H1 (cell line): Measurements from ENCODE around the gene CNTF. TPM values are rescaled to one million over a fixed set of nuclear protein-coding genes. Genes with fewer than 3 reads are reported as not detected.

Experiments used
- CTCF ChIA-PET: fragments of 300-600 bp; sonication (Branson Sonifier 250); formaldehyde crosslinking; loops from one replicate; lab custom pipeline; 2021; ENCODE audit not compliant: partially characterized antibody; lab: Charles Lee
- POLR2A ChIA-PET: fragments of 300-600 bp; sonication (Branson Sonifier 250); formaldehyde crosslinking; loops from one replicate; lab custom pipeline; 2021; ENCODE audit warnings: inconsistent platforms; ENCODE audit not compliant: partially characterized antibody; lab: Charles Lee
- DNase-seq, 2 experiments: peaks; one replicate each; pipeline versions ENCODE4 v3.0.0 to v3.0.0-alpha.2; 2010 to 2022; ENCODE audit warnings: low spot score in 2 of 2, low read depth in 1 of 2, mixed read lengths in 1 of 2
- FAIRE-seq: peaks from 2 replicates; lab custom pipeline; 2011; peaks lifted over from hg19 to GRCh38; lab: Jason Lieb, UNC
- H2AFZ ChIP-seq: 2 replicates; pipeline ENCODE4 v1.8.1; 2012; ENCODE audit warnings: low read length, inconsistent platforms
- H2AK5ac ChIP-seq: 2 replicates; pipeline ENCODE4 v1.6.1; 2013; ENCODE audit warnings: low read depth, low read length
- H2BK120ac ChIP-seq: replicated peaks from 2 replicates; pipeline ENCODE3; 2013; ENCODE audit warnings: low read depth, low read length, inconsistent platforms
- H2BK12ac ChIP-seq: 2 replicates; pipeline ENCODE4 v1.6.1; 2013; ENCODE audit warnings: low read depth, low read length
- H2BK15ac ChIP-seq: 2 replicates; pipeline ENCODE4 v1.6.1; 2013; ENCODE audit warnings: low read length
- H2BK20ac ChIP-seq: 2 replicates; pipeline ENCODE4 v1.6.1; 2013; ENCODE audit warnings: low read length
- H2BK5ac ChIP-seq: 2 replicates; pipeline ENCODE4 v1.6.1; 2013; ENCODE audit warnings: low read depth, low read length
- H3K14ac ChIP-seq: 2 replicates; pipeline ENCODE4 v1.6.1; 2013; ENCODE audit warnings: inconsistent platforms; ENCODE audit not compliant: insufficient read length
- H3K18ac ChIP-seq: 2 replicates; pipeline ENCODE4 v1.6.1; 2013; ENCODE audit warnings: low read length; ENCODE audit errors: extremely low read depth
- H3K23ac ChIP-seq: 2 replicates; pipeline ENCODE4 v1.6.1; 2013; ENCODE audit warnings: inconsistent platforms; ENCODE audit not compliant: insufficient read length
- H3K23me2 ChIP-seq: 2 replicates; pipeline ENCODE4 v1.6.1; 2013; ENCODE audit warnings: low read depth, low read length
- H3K27ac ChIP-seq: 2 replicates; pipeline ENCODE4 v1.6.1; 2011; ENCODE audit warnings: low read depth, low read length, inconsistent platforms
- H3K27me3 ChIP-seq, 4 experiments: replicated peaks in 1 of 4; 1 replicate in 1 of 4; 2 replicates in 3 of 4; pipeline versions ENCODE4 v1.6.1 to v1.8.1; 2011 to 2013; ENCODE audit warnings: low read length in 3 of 4, mild to moderate bottlenecking in 3 of 4, inconsistent platforms in 2 of 4, mixed read lengths in 2 of 4, moderate library complexity in 1 of 4; ENCODE audit not compliant: control insufficient read depth in 3 of 4, insufficient read depth in 3 of 4; ENCODE audit errors: extremely low read depth in 1 of 4
- H3K36me3 ChIP-seq, 4 experiments: 2 replicates each; pipeline versions ENCODE4 v1.6.1 to v1.8.1; 2011 to 2013; ENCODE audit warnings: mild to moderate bottlenecking in 4 of 4, low read length in 3 of 4, moderate library complexity in 2 of 4, control low read depth in 1 of 4, inconsistent platforms in 1 of 4; ENCODE audit not compliant: insufficient read depth in 4 of 4, control insufficient read depth in 2 of 4
- H3K4ac ChIP-seq: replicated peaks from 2 replicates; pipeline ENCODE3; 2013; ENCODE audit warnings: low read length, low read depth, mixed read lengths, inconsistent platforms; ENCODE audit not compliant: insufficient read length
- H3K4me1 ChIP-seq, 4 experiments: replicated peaks in 1 of 4; 1 replicate in 1 of 4; 2 replicates in 3 of 4; pipeline versions ENCODE4 v1.6.1 to v1.8.1; 2011 to 2013; ENCODE audit warnings: low read length in 3 of 4, inconsistent platforms in 2 of 4, mixed read lengths in 1 of 4; ENCODE audit not compliant: insufficient read depth in 4 of 4, control insufficient read depth in 3 of 4
- H3K4me2 ChIP-seq, 2 experiments: 2 replicates each; pipeline versions ENCODE4 v1.6.1 to v1.8.1; 2011 to 2013; ENCODE audit warnings: low read depth in 2 of 2, low read length in 2 of 2, control low read depth in 1 of 2, inconsistent platforms in 1 of 2, mild to moderate bottlenecking in 1 of 2; ENCODE audit not compliant: insufficient read depth in 1 of 2
- H3K4me3 ChIP-seq, 4 experiments: fragments of 200-600, 300-600 bp in 1 of 4; sonication (generic), shearing (Covaris generic), sonication (Bioruptor Twin) in 1 of 4; 2 replicates each; pipeline versions ENCODE4 v1.5.1 to v1.8.1; 2011 to 2016; ENCODE audit warnings: low read length in 4 of 4, low read depth in 3 of 4, control low read depth in 2 of 4, inconsistent platforms in 2 of 4, mild to moderate bottlenecking in 2 of 4, mixed read lengths in 1 of 4, moderate library complexity in 1 of 4; ENCODE audit not compliant: insufficient read depth in 2 of 4; ENCODE audit errors: extremely low read depth in 1 of 4
- H3K56ac ChIP-seq: replicated peaks from 2 replicates; pipeline ENCODE3; 2013; ENCODE audit warnings: low read depth, mild to moderate bottlenecking, mixed read lengths, low read length, inconsistent platforms; ENCODE audit not compliant: insufficient read length
- H3K79me1 ChIP-seq: 2 replicates; pipeline ENCODE4 v1.6.1; 2013; ENCODE audit warnings: low read depth, low read length, control low read depth
- H3K79me2 ChIP-seq, 2 experiments: 2 replicates each; pipeline versions ENCODE4 v1.6.1 to v1.8.1; 2012 to 2013; ENCODE audit warnings: low read length in 2 of 2, mild to moderate bottlenecking in 2 of 2, inconsistent platforms in 1 of 2; ENCODE audit not compliant: insufficient read depth in 2 of 2, control insufficient read depth in 1 of 2
- H3K9ac ChIP-seq, 4 experiments: replicated peaks in 1 of 4; 1 replicate in 1 of 4; 2 replicates in 3 of 4; pipeline versions ENCODE4 v1.6.1 to v1.8.1; 2011 to 2013; ENCODE audit warnings: low read depth in 3 of 4, low read length in 3 of 4, control low read depth in 2 of 4, mild to moderate bottlenecking in 2 of 4, moderate library complexity in 2 of 4, inconsistent platforms in 1 of 4; ENCODE audit errors: extremely low read depth in 1 of 4
- H3K9me3 ChIP-seq, 2 experiments: 2 replicates each; pipeline versions ENCODE4 v1.6.1 to v1.8.1; 2012 to 2013; ENCODE audit warnings: mild to moderate bottlenecking in 2 of 2, moderate library complexity in 2 of 2, control low read depth in 1 of 2, inconsistent platforms in 1 of 2, low read depth in 1 of 2, low read length in 1 of 2, mixed read lengths in 1 of 2; ENCODE audit not compliant: insufficient read depth in 2 of 2
- H4K20me1 ChIP-seq, 2 experiments: replicated peaks in 1 of 2; 2 replicates each; pipeline versions ENCODE3 to v1.8.1; 2011 to 2013; ENCODE audit warnings: inconsistent platforms in 2 of 2, low read length in 2 of 2, mild to moderate bottlenecking in 1 of 2; ENCODE audit not compliant: insufficient read depth in 2 of 2, control insufficient read depth in 1 of 2
- H4K5ac ChIP-seq: 2 replicates; pipeline ENCODE4 v1.6.1; 2013; ENCODE audit warnings: low read length, low read depth, mixed read lengths, inconsistent platforms; ENCODE audit not compliant: insufficient read length
- H4K8ac ChIP-seq: 2 replicates; pipeline ENCODE4 v1.8.0; 2013; ENCODE audit warnings: mild to moderate bottlenecking, moderate library complexity, low read length, inconsistent platforms; ENCODE audit not compliant: insufficient read depth; ENCODE audit errors: extremely low read depth
- H4K91ac ChIP-seq: replicated peaks from 2 replicates; pipeline ENCODE3; 2013; ENCODE audit warnings: low read length, mixed read lengths, inconsistent platforms; ENCODE audit not compliant: insufficient read length
- ASH2L ChIP-seq: fragments of 200-600, 300-600 bp; sonication (generic); IDR thresholded peaks from one replicate; pipeline ENCODE4 v1.7.1; 2017; ENCODE audit warnings: low read length
- CTBP2 ChIP-seq: IDR thresholded peaks from 2 replicates; pipeline ENCODE4 v1.7.0; 2011; ENCODE audit warnings: borderline replicate concordance, mild to moderate bottlenecking, moderate library complexity, mixed read lengths, low read length; ENCODE audit not compliant: insufficient read depth, insufficient read length
- POLR2A ChIP-seq, 2 experiments: IDR thresholded peaks; 1 replicate in 1 of 2; 2 replicates in 1 of 2; pipeline ENCODE4 v1.6.1; 2011; ENCODE audit warnings: low read depth in 2 of 2, low read length in 2 of 2, mild to moderate bottlenecking in 2 of 2; ENCODE audit errors: control extremely low read depth in 1 of 2
- RBBP5 ChIP-seq: IDR thresholded peaks from 2 replicates; pipeline ENCODE4 v1.7.1; 2012; ENCODE audit warnings: low read depth, mild to moderate bottlenecking, inconsistent platforms, low read length, moderate library complexity, borderline replicate concordance
- TCF12 ChIP-seq: IDR thresholded peaks from 2 replicates; pipeline ENCODE4 v1.6.1; 2011; ENCODE audit warnings: low read depth, mild to moderate bottlenecking, low read length
- WGBS, 2 experiments: shearing (Covaris generic) in 1 of 2; methylation state at CpG; one replicate each; pipeline versions ENCODE4 v1.1.6 to v1.1.7; 2013 to 2015; ENCODE audit warnings: low lambda C conversion rate in 2 of 2, mixed read lengths in 2 of 2, inconsistent platforms in 1 of 2, low coverage in 1 of 2, missing lambda C conversion rate in 1 of 2; ENCODE audit not compliant: insufficient replicate concordance in 2 of 2, insufficient coverage in 1 of 2, insufficient read length in 1 of 2; ENCODE audit errors: extremely low coverage in 1 of 2, missing lambda C conversion rate in 1 of 2; 5-methylcytosine and 5-hydroxymethylcytosine counted together
- polyA plus RNA-seq, 7 experiments: library from polyadenylated mRNA; depleted of rRNA in 3 of 7; stranded (reverse) in 5 of 7; unstranded in 2 of 7; fragments of >200 nt in 5 of 7; fragments of 200-250 nt in 2 of 7; gene quantifications; 1 replicate in 5 of 7; 2 replicates in 1 of 7; 4 replicates in 1 of 7; pipeline versions ENCODE4 v1.2.1 to v1.2.3, GENCODE V29; 2011 to 2013; ENCODE audit warnings: missing spikeins in 2 of 7, mixed read lengths in 2 of 7
- total RNA-seq: library from RNA; stranded (reverse); fragmentation: NEBNext Ultra II Directional; extraction: Animal tissue kit (Norgen Biotek cat#: 25700); gene quantifications from 2 replicates; pipeline ENCODE4 v1.2.1, GENCODE V29; 2021

CNTF gene
- total and polyA plus RNA-seq, 2 of the 8 experiments (the other 6 are each of a cell fraction or from before 2014, with no cell fraction given): 0.41 to 1.5 TPM

DNA sequence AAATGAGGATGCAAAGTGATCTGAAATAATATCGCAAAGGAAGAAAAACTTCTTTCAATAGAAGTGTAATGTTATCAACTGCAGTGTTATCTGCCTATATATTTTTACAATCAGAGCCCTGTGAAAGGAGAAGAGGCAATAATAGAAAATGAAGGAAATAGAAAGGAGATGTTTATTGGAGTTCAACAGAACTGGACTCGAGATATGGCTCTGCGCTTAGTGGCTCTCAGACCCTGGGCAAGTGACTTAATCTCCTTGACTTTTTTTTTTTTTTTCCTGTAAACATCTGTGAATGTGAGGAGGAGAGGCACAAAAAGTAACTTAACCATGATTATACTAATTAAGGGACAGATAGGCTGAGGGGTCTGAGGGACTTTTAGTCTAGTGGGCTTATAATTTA is 18.9 kb downstream of the CNTF start:
- 80% methylated on average over 3 of the region's 3 CpGs; no CpG with 5 or more reads in 1 of the 2 experiments for WGBS, 2 experiments
- peaks cover 12 to 16% of the 10 kb centered on the region in 2 experiments for H3K9me3 ChIP-seq
- no peak overlapping the region for H3K4me3 ChIP-seq
- no peak overlapping the region for H4K8ac ChIP-seq
- H3K79me1 ChIP-seq: no peaks in the 10 kb centered on the region
- no peak overlapping the region for H2BK12ac ChIP-seq
- no peak overlapping the region for H3K9ac ChIP-seq
- DNase-seq (no peak), FAIRE-seq (no peak)
- no peaks in the 10 kb centered on the region for H3K4me1 ChIP-seq
- H3K27ac ChIP-seq: no peak overlapping the region
- TF ChIP-seq POLR2A (IDR thresholded peaks at IDR 0.05; ENCODE audit: control extremely low read depth in 1 of 2, low read depth in 2 of 2, low read length in 2 of 2) (no peak), ASH2L (no peak), TCF12 (no peak), RBBP5 (no peak), CTBP2 (no peak)
- H2AK5ac ChIP-seq: no peak overlapping the region
- no peaks in the 10 kb centered on the region for H3K23me2 ChIP-seq
- H2BK15ac ChIP-seq: no peak overlapping the region
- H3K27me3 ChIP-seq: no peaks in the 10 kb centered on the region; a peak in 1 of 7 replicates
- no peak overlapping the region for H4K5ac ChIP-seq
- no peak overlapping the region for H3K4me2 ChIP-seq
- no peak overlapping the region for H4K91ac ChIP-seq
- H3K4ac ChIP-seq: no peak overlapping the region
- no peak overlapping the region for H2BK5ac ChIP-seq
- ChIA-PET CTCF (interaction anchor here (1.2 to 4.8 kb wide), 5 partner anchors 12 to 412 kb away, joined by 3 to 37 read pairs (median 5); no protein-coding TSS in a partner anchor), POLR2A (no interaction called here)
- no peaks in the 10 kb centered on the region for H3K79me2 ChIP-seq
- H3K36me3 ChIP-seq: no peaks in the 10 kb centered on the region
- H3K23ac ChIP-seq: no peak overlapping the region
- no peak overlapping the region for H2BK20ac ChIP-seq
- H3K18ac ChIP-seq: no peak overlapping the region
- H3K14ac ChIP-seq: no peak overlapping the region
- no peak overlapping the region for H2AFZ ChIP-seq
- no peak overlapping the region for H2BK120ac ChIP-seq
- no peaks in the 10 kb centered on the region for H4K20me1 ChIP-seq
- H3K56ac ChIP-seq: no peak overlapping the region
